ENCODE results near the gene FAM76B. TPM values are rescaled to one million over a fixed set of nuclear protein-coding genes. Genes with fewer than 3 reads are reported as not detected.

The FAM76B gene
- total RNA-seq, 1 donor from 2014 or later = 6.5 TPM

DNA sequence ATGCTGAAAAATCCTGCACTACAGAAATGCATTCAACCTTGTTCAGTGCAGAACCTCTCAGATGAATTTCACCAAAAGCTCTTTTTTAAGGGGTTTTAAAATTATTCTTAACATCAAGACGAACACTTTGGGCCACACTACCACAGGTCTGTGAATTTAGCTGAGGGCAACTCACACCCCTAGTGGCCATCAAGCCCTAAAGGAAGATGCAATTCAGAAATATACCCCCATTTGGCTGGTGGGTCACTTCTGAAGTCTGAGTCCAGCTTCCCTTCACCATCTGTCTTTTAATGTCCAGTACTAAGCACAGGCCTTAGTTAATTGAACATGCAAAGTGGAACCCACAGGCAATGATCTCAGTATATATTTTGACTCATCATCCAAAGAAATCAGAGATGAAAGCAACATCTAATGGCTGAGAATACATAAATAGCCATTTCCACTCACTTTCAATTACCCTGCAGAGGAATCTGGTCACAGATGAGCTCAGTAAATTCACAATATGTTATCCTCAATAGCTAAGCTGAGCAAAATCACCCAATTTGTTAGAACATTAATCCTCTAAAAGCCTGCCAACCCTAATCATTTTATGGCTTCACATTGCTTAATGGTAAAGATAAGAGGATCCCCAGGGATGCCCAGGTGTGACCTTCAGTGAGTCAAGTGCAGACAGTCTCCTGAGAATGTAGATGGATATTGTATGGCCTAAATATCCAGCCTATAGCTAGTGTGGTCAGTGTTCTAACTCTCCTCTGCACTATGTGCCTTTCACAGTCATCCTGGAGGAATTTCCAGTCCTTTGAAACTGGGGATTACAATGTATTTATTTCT is 50.3 kb downstream of the FAM76B start:
- no peaks in the 10 kb centered on the region for H3K27me3 ChIP-seq (ENCODE audit: low read depth)
- TF ChIP-seq, protein P1, sequence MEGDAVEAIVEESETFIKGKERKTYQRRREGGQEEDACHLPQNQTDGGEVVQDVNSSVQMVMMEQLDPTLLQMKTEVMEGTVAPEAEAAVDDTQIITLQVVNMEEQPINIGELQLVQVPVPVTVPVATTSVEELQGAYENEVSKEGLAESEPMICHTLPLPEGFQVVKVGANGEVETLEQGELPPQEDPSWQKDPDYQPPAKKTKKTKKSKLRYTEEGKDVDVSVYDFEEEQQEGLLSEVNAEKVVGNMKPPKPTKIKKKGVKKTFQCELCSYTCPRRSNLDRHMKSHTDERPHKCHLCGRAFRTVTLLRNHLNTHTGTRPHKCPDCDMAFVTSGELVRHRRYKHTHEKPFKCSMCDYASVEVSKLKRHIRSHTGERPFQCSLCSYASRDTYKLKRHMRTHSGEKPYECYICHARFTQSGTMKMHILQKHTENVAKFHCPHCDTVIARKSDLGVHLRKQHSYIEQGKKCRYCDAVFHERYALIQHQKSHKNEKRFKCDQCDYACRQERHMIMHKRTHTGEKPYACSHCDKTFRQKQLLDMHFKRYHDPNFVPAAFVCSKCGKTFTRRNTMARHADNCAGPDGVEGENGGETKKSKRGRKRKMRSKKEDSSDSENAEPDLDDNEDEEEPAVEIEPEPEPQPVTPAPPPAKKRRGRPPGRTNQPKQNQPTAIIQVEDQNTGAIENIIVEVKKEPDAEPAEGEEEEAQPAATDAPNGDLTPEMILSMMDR (IDR thresholded peaks at IDR 0.05; ENCODE audit: borderline replicate concordance) = no peak
- no peak overlapping the region for H3K27ac ChIP-seq (replicated peaks)

DNA sequence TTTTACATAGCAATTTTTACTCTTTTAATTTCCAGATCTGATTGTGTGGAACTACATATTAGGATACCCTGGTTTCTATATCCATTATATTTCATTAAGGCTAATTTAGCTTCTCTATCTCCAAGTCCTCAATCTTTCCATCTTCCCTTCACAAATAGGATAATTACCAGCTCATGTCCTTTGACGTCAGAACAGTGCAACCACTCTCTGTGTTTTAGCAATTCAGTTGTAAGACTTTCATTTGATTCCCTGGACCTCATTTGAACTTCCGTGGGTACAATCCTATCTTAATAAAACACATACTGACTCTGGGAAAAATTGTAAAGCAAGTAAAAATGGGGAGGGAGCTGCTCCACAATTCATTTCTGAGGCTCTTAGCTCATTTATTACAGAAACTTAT is 52.8 kb downstream of the FAM76B start:
- intact Hi-C loops (cut with micrococcal nuclease) = no loop called here
- DNase-seq = no peak

More for the DNA sequence above, 50.3 kb downstream of the FAM76B start:
- intact Hi-C loops (cut with micrococcal nuclease) = no loop called here
- no peaks in the 10 kb centered on the region for H3K9me3 ChIP-seq (replicated peaks)
- H3K4me3 ChIP-seq = no peak overlapping the region
- no peaks in the 10 kb centered on the region for H3K36me3 ChIP-seq
- no peak for DNase-seq
- no peaks in the 10 kb centered on the region for H3K4me1 ChIP-seq

DNA sequence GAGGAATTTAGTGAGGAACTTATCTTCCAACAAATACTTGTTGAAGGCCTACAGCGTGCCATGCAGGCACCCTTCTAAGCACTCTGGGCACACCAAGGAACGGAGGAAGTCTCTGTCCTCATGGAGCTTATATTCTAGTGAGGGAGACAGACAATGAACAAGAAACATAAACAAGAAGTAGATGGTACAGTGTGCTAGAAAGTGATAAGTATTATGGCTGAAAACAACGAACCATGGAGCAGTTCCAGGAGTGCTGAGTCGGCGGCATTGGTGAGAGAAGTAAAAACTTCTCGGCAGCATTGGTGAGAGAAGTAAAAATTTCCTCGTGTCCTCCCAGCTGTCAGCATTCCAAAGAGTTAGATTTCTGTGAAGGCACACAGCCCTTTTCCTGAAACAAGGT is 53.2 kb downstream of the FAM76B start:
- Histone ChIP-seq H3K9me3 (replicated peaks) (no peaks in the 10 kb centered on the region), H3K4me1 (no peaks in the 10 kb centered on the region), H3K27ac (replicated peaks) (no peak overlapping the region), H3K36me3 (no peaks in the 10 kb centered on the region), H3K27me3 (ENCODE audit: low read depth) (no peaks in the 10 kb centered on the region), H3K4me3 (no peak overlapping the region)
- DNase-seq = no peak
- intact Hi-C loops (cut with micrococcal nuclease) = no loop called here
- TF ChIP-seq, protein P1 (IDR thresholded peaks at IDR 0.05; ENCODE audit: borderline replicate concordance) = no peak

More for the DNA sequence above, 52.8 kb downstream of the FAM76B start:
- no peak overlapping the region for H3K4me3 ChIP-seq
- no peaks in the 10 kb centered on the region for H3K27me3 ChIP-seq (ENCODE audit: low read depth)
- no peak overlapping the region for H3K27ac ChIP-seq (replicated peaks)
- H3K4me1 ChIP-seq = no peaks in the 10 kb centered on the region
- TF ChIP-seq, protein P1 (IDR thresholded peaks at IDR 0.05; ENCODE audit: borderline replicate concordance) = no peak
- no peaks in the 10 kb centered on the region for H3K9me3 ChIP-seq (replicated peaks)
- no peaks in the 10 kb centered on the region for H3K36me3 ChIP-seq

DNA sequence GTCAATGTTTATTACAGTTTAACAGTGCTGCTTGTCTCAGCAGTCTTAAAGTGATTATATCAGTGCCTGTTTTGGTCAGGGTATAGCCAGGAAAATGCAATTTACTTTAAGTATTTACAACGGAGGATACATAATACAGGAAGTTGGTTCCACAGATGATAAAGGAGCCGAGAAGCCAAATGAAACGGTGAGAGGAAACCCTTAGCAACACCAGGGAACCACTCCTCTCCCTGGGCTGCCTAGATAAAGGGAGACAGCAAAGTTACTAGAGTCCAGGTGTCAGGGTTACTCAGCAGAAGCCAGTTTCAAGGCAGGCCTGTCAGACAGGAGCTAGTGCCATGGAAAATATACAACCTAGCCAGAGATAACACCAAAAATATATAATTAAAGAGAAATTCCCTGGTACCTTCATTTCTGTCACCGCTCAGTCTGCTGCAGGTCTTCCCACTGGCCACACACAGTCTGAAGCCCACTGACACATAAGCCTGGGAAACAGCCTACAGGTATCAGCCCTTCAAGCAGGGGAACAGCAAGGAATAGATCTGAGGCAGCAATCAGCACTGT is 55.5 kb downstream of the FAM76B start:
- Histone ChIP-seq H3K27me3 (ENCODE audit: low read depth) (no peaks in the 10 kb centered on the region), H3K9me3 (replicated peaks) (no peaks in the 10 kb centered on the region), H3K4me3 (no peak overlapping the region), H3K36me3 (no peaks in the 10 kb centered on the region), H3K4me1 (no peaks in the 10 kb centered on the region), H3K27ac (replicated peaks) (no peak overlapping the region)
- TF ChIP-seq, protein P1 (IDR thresholded peaks at IDR 0.05; ENCODE audit: borderline replicate concordance) = no peak
- intact Hi-C loops (cut with micrococcal nuclease) = no loop called here
- DNase-seq = no peak

DNA sequence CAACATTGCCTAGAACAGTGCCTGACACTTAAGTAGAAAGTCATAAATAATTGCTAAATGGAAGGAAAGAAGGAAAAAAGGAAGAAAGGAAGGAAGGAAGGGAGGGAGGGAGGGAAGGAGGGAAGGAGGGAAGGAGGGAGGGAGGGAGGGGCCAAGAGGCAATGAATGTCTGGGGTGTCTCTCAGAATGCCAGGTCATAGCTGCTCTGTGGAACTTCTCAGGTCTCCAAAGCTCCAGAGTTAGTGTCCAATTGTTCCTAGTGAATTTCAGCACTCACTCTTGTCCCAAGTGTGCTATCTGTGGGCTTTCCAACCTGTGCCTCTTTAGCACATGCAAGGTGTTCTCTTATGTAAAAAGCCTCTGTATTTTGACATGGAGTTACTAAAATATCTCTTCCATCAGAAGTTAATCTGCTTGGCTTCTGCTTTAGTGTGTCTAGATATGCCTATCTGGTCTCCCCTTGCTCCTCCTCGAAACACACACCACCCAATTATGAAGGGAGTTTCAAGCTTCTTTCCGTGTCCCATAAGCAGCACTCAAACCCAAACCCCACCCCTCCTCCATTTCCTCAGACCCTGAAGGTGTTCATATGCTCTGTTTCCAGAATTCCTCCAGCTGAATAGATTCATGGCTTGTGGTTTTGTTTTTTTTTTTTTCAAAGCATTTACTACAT is 56.5 kb downstream of the FAM76B start:
- no peaks in the 10 kb centered on the region for H3K27me3 ChIP-seq (ENCODE audit: low read depth)
- H3K36me3 ChIP-seq = no peaks in the 10 kb centered on the region
- TF ChIP-seq, protein P1 (IDR thresholded peaks at IDR 0.05; ENCODE audit: borderline replicate concordance) = no peak
- no peak overlapping the region for H3K4me3 ChIP-seq
- no peak for DNase-seq
- intact Hi-C loops (cut with micrococcal nuclease) = no loop called here
- no peaks in the 10 kb centered on the region for H3K4me1 ChIP-seq
- no peaks in the 10 kb centered on the region for H3K9me3 ChIP-seq (replicated peaks)
- H3K27ac ChIP-seq (replicated peaks) = no peak overlapping the region
